RKO (cell line): Measurements from ENCODE around the gene PAX5.
A peak's percentile ranks its signal among the peaks of the same experiment; 100 is the strongest.

Source experiments
- DNase-seq: peaks from one replicate; pipeline ENCODE4 v3.0.0-alpha.2; 2016; ENCODE audit warnings: low spot score

Gene PAX5

DNA sequence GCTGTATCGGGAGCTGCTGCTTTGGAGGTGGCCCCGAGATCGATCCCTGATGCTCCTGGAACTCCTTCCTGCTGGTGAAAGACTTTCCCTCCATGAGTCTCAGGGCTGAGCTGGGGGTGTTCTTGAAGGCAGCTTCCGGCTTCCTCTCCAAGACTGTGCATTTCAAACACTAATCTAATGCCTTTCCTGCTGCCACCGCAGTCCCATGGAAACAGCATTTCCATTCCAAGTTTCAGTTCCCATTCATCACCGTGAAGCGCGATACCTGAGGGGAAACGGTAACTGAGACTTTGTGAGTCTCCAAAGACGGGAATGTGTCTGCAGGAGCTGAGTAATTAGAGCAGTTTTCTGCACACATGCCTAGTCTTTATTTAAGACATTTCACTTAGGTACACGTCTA, 230.1 kb downstream of the PAX5 start:
- DNase-seq, result no peak

DNA sequence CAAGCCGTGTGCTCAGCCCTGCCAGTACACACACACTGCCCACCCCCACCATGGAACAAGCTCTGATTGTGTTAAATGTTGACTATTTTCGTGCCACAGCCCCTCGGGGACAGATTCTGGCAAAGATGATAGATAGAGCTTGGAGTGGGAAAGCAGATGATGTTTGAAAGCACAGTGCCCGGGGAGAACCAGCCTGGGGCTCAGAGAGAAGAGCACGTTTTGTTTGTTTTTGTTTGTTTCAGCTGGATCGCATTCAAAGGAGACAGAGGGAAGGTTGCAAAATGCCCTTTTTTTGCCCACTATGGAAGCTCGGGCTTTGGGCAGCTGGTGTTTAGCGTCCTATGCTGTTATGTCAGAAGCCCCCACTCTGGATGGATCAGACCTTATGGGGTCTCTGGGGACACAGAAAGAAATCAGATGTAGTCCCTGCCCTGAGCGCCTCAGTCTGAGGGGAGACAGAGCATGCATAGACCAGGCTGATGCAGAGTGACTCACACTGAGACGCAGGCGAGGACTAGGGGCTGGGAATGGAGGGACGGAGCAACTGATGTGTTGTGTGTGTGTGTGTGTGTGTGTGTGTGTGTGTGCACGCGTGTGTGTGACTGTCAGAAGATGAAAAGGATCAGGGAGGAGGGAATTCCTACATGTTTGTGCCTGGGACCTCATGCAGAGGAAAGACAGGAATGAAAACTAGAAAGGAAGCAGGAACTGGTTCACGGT, 231.7 kb downstream of the PAX5 start:
- DNase-seq, result peak; percentile 7

DNA sequence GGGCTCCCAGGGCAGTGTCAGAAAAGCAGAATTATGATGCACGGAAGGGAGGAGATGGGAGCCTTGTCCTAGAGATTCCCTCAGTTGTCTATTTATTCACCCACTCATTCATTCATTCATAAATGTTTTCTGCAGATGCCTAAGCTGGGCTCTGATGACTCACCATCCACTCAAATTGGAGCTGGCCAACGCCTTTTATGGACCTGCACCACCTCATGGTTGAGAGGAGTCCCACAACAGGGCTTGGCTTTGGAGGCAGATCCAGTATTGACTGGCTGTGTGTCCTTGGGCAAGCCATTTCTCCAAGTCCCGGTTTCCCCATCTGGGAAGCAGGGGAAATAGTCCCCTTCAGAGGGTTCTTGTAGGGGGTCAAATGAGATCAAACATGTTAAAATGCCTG, 233.6 kb downstream of the PAX5 start:
- no peak for DNase-seq

DNA sequence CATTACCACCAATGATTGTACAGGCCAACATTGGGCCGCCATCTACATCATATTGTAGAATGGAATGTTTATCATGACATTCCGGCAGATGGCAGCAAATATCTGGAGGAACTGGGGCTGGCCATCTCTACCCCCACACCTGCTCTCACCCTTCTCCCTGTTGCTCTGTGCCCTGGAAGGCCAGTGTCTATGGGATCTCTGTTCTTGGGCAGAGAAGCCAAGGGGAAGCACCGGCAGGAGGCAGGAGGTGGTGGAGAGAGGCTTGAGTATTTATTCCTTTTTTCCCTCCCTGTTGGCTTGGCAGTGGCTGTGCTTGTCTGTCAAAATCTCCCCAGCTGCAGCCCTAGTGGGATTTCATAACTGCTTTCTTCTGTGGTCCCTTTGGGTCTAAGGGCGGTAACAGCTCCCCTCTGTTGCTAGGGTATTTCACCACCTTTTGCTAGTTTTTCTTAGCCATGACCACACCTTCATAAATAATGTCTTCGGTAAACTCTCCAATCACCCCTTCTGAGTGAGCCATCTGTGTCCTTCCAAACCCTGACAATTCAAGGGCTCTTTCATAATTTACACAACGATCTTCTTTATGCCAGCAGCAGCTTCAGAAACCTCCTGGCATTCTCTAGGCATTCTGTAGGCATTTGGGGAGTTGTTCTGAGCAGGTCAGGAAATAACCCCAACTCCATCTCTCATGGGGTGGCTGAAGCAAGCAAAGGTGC, 235.6 kb downstream of the PAX5 start:
- no peak for DNase-seq

DNA sequence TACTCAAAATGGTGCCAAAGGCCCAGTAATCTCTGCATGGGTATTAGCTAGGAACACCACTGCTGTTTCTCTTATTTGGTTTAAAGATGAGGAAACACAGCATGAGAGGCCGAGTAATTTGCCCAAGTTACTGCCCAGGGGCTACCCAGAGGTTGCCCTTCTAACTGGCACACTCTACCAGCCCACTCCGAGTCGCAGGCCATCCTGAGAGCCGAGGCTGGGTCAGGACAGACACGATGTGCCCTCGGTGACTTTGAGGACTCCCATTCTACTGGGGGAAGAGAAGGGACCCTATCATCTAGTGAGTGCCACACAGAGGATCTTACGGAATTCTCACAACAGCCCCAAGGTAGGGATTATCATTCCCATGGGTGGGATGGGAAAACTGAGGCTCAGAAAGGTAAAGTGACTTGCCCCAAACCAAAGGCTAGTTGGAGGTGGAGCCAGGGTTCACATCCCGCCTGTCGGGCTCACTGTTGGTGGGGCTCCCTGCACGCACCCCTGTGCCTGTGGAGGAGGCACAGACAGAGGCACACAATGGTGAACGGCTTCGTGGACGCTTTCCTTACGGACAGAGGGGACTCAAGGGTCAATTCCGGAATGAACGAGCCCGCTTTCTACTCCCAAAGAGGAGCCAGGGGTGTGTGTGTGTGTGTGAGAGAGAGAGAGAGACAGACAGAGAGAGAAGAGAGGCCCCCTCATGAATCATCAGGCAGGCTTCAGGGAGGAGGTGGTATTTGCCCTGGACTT, 236.4 kb downstream of the PAX5 start:
- no peak for DNase-seq

DNA sequence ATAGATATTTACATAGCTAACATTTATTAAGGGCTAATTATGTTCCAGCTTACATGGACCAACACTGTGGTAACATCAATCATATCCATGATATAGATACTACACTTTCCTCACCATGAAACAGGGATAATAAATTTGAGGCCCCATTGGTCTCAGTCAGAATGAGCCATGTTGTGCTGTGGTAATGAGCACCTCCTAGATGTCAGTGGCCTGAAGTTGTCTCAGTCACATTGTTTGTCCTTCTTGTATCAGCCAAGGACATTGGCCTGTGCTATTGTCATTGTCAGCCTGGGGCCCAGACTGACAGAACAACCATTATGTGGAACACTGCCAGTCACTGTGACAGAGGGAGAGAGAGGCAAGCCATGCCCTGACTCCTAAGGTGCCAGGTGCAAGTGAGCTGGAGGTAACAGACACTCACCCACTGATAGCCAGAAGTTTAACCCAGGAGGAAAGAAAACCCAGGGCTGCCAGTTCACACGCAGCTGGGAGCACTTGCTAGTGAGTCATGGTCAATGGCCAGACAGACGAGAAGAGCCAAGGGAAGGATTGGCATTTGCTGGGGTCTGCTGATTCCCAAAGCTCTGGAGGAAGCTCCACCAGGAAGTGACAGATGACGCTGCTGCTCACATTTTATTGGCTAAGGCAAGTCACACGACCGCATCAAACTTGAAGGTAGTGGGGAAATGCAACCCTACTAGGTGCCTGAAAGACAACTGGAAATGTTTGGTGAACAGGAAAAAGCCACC, 237.2 kb downstream of the PAX5 start:
- DNase-seq, result no peak

DNA sequence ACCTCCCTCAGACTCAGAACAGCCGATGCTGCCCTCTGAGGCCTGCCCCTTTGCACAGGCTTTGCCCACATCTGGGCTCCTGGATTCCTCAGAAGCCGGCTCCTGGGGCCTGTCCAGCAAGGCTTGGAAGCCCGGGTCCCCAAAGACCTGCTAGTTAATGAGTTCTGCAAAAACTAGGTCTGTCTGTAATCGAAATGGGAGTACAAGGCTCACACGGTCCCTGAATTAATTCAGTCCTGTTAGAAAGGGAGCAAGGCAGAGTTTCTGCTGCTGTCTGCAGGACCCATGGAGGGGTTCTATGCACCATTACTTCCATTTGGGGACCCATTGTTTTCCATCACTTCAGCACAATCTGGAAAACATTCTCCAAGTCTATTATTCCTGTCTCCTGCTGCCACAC, 239.6 kb downstream of the PAX5 start:
- no peak for DNase-seq

DNA sequence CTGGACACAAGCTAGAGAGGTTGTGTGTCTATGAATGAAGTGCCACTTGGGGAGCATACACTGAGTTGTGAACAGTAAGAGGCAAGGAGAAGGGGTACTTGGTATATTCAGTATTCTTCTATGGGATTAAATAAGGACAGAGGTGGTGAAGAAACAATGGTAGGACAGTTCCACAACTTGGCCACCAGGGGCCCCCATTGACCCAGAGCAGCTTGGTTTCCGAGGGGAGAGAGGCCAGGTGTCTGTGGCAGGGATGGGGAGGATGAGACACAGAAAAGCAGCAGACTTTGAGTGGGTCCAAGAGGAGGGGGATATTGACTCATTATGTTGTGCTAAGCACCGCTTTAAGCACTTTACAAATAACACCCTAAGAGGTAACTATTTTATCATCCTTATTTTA, 240.8 kb downstream of the PAX5 start:
- DNase-seq, result no peak

DNA sequence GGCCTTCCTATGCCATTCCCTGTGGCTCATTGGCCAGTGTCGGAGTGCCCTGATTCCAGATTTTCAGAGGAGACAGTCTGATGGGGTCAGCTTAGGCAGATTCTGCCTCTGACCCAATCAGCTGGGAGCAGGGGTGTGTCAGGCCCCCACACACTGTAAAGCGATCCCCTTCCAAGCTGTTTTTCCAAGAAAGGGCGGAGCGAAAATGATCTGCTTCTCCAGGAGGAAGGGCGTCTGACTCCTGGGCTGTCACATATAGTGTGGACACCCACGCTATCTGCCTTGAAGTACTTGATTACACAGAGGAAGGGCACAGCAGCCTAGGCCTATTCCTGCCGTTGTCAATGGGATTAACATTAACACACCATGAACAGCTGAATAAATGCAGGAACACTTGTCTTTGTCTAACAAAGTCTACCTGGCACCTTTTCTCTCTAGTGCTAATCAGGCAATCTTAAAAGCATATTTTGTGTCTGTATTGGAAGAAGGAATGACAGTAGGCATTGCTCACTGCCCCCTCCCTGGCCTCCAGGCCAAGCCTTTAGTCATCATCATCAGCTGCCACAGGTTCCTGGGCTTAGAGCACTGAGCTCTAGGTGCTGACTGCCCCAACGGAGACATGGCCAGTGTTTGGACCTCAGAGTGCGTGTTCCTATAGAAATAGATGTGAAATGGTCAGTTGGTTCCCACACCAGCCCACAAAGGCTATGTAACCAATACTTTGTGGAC, 242.7 kb downstream of the PAX5 start:
- DNase-seq, result peak; percentile 7

DNA sequence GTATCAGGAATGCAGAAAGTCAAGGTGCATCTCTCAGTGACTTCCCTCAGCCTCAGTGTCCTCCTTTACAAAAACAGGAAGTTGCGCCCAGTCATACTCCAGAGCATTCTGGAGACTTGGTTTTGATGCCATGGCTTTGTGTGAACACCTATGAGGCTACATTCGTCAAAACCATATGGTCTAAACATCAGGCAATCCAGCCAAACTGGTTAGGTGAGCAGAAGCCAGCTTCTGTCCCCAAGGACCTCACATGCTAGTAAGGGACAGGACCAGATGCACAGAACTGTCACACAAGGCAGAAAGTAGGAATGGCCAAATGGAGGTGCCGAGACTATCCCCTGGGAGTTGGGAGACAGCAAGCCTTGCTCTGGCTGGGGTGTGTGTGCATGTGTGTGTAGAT, 244.2 kb downstream of the PAX5 start:
- no peak for DNase-seq

DNA sequence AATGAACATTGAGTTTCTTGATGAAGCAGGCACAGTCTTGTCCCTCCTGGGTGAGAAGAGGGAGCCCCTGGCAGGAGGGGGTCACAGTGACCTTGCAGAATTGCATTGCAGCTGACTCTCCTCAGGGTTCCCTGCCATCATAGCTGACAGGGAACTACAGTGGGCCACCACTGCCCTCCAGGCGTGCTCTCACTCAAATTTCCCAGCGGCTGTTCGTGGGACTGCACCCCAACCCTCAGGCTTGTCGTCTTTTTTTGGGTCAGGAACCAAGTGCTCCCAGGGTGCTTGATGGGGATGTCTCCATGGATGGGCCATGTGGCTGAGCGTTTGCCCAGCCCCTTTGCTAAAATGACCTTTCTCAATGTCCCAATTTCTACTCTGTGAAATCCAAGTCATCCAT, 245.5 kb downstream of the PAX5 start:
- peak; percentile 18 for DNase-seq

DNA sequence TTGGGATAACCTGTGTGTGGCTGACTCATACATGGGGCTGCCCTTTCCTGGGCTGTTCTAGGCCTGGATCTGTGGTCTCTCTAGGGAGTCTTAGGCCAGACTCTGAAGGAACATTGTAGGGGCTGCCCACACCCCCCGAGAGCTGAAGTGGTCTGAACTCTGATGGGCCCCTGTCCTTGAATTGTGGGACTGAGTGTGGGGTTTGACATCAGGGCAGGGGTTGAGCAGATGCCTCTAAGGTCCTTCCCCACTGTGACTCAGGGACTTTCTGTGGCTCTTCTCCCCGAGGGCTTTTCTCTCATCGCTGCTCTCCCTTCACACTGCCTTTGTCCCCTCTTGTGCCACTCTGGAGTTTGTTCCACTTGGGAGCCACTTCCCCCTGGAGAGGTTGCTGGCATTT, 246.4 kb downstream of the PAX5 start:
- DNase-seq, result no peak
